OCI-LY1 (cell line): Measurements from ENCODE around the gene LMO1.

ENCODE experiments used
- H2AFZ ChIP-seq: fragments of 200-600 bp; sonication (generic), shearing (Covaris generic); 2 replicates; pipeline ENCODE4 v1.6.0; 2014; ENCODE audit warnings: antibody characterized with exemption, mild to moderate bottlenecking, low read length
- H3F3A ChIP-seq: fragments of 200-600 bp; sonication (generic), shearing (Covaris generic); 2 replicates; pipeline ENCODE4 v1.6.0; 2014; ENCODE audit warnings: mild to moderate bottlenecking, antibody characterized with exemption, low read length, moderate library complexity; ENCODE audit not compliant: insufficient read depth
- H3K27ac ChIP-seq: fragments of 200-600 bp; sonication (generic); 2 replicates; pipeline ENCODE4 v1.5.1; 2014; ENCODE audit warnings: low read length, mixed run types, mild to moderate bottlenecking, low read depth; ENCODE audit not compliant: poor library complexity, severe bottlenecking
- H3K27me3 ChIP-seq: fragments of 200-600 bp; sonication (generic); 2 replicates; pipeline ENCODE4 v1.6.0; 2014; ENCODE audit warnings: antibody characterized with exemption, mild to moderate bottlenecking, low read length, moderate library complexity; ENCODE audit not compliant: insufficient read depth
- H3K36me3 ChIP-seq: fragments of 200-600 bp; sonication (generic); 2 replicates; pipeline ENCODE4 v1.6.1; 2014; ENCODE audit warnings: mild to moderate bottlenecking, antibody characterized with exemption, low read length, moderate library complexity, mixed read lengths; ENCODE audit not compliant: insufficient read depth
- H3K4me1 ChIP-seq: fragments of 200-600 bp; sonication (generic); 2 replicates; pipeline ENCODE4 v1.5.1; 2014; ENCODE audit warnings: mild to moderate bottlenecking, low read length, moderate library complexity; ENCODE audit not compliant: insufficient read depth, severe bottlenecking
- H3K4me2 ChIP-seq: fragments of 200-600 bp; sonication (generic), shearing (Covaris generic); 2 replicates; pipeline ENCODE4 v1.6.1; 2014; ENCODE audit warnings: low read length
- H3K4me3 ChIP-seq: fragments of 200-600 bp; sonication (generic); 2 replicates; pipeline ENCODE4 v1.5.1; 2014; ENCODE audit warnings: low read length, low read depth, mild to moderate bottlenecking, mixed read lengths; ENCODE audit not compliant: poor library complexity, severe bottlenecking
- H3K79me2 ChIP-seq: fragments of 200-600 bp; shearing (Covaris generic); 2 replicates; pipeline ENCODE4 v1.6.1; 2016; ENCODE audit warnings: mixed run types, low read length, mixed read lengths; ENCODE audit not compliant: insufficient read depth
- H3K9ac ChIP-seq: fragments of 200-600 bp; sonication (generic), shearing (Covaris generic); 2 replicates; pipeline ENCODE4 v1.6.1; 2014; ENCODE audit warnings: mild to moderate bottlenecking, low read length, mixed read lengths
- H3K9me2 ChIP-seq: fragments of 200-600 bp; sonication (generic), shearing (Covaris generic); 2 replicates; pipeline ENCODE4 v1.6.1; 2014; ENCODE audit warnings: low read depth, mild to moderate bottlenecking, low read length, mixed read lengths
- H3K9me3 ChIP-seq: fragments of 200-600 bp; shearing (Covaris generic); 2 replicates; pipeline ENCODE4 v1.6.1; 2014; ENCODE audit warnings: low read length, mixed read lengths
- H4K20me1 ChIP-seq: fragments of 200-600 bp; sonication (generic), shearing (Covaris generic); 2 replicates; pipeline ENCODE4 v1.6.0; 2016; ENCODE audit warnings: mild to moderate bottlenecking, low read length; ENCODE audit not compliant: insufficient read depth
- EZH2 ChIP-seq: fragments of 200-600 bp; sonication (generic), shearing (Covaris generic); IDR thresholded peaks from 2 replicates; pipeline ENCODE4 v1.8.0; 2017; ENCODE audit warnings: borderline replicate concordance, mixed run types, mild to moderate bottlenecking, antibody characterized with exemption, low read length, moderate library complexity, mixed read lengths
- TF ChIP-seq, protein P1 (sequence below): fragments of 200-600 bp; sonication (generic), shearing (Covaris generic); IDR thresholded peaks from 2 replicates; pipeline ENCODE4 v1.5.1; 2017; ENCODE audit warnings: mild to moderate bottlenecking, antibody characterized with exemption, low read length, moderate library complexity, mixed read lengths

LMO1 gene

GRCh38 chr11:8202516-8203413, 60.9 kb downstream of the LMO1 start:
- no peaks in the 10 kb centered on the region for H3K79me2 ChIP-seq
- H3K9me3 ChIP-seq = no peaks in the 10 kb centered on the region
- TF ChIP-seq EZH2 = no peak
- TF ChIP-seq, protein P1, sequence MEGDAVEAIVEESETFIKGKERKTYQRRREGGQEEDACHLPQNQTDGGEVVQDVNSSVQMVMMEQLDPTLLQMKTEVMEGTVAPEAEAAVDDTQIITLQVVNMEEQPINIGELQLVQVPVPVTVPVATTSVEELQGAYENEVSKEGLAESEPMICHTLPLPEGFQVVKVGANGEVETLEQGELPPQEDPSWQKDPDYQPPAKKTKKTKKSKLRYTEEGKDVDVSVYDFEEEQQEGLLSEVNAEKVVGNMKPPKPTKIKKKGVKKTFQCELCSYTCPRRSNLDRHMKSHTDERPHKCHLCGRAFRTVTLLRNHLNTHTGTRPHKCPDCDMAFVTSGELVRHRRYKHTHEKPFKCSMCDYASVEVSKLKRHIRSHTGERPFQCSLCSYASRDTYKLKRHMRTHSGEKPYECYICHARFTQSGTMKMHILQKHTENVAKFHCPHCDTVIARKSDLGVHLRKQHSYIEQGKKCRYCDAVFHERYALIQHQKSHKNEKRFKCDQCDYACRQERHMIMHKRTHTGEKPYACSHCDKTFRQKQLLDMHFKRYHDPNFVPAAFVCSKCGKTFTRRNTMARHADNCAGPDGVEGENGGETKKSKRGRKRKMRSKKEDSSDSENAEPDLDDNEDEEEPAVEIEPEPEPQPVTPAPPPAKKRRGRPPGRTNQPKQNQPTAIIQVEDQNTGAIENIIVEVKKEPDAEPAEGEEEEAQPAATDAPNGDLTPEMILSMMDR = no peak
- no peak overlapping the region for H3K4me2 ChIP-seq
- H3K9me2 ChIP-seq = no peaks in the 10 kb centered on the region
- no peaks in the 10 kb centered on the region for H3F3A ChIP-seq
- H4K20me1 ChIP-seq = no peaks in the 10 kb centered on the region
- H3K36me3 ChIP-seq = no peaks in the 10 kb centered on the region
- H3K9ac ChIP-seq = no peak overlapping the region
- H3K27ac ChIP-seq = no peak overlapping the region
- 0 out of 2 replicates have a peak, but pooled peaks cover 4% of the 10 kb centered on the region for H3K27me3 ChIP-seq
- H3K4me3 ChIP-seq = no peak overlapping the region
- H3K4me1 ChIP-seq = no peaks in the 10 kb centered on the region
- no peak overlapping the region for H2AFZ ChIP-seq

- no peaks in the 10 kb centered on the region for H3K4me1 ChIP-seq
- no peak overlapping the region for H2AFZ ChIP-seq
- H3K27me3 ChIP-seq = 0 out of 2 replicates have a peak, but pooled peaks cover 4% of the 10 kb centered on the region
- no peaks in the 10 kb centered on the region for H3K9me2 ChIP-seq
- no peak overlapping the region for H3K27ac ChIP-seq
- H3F3A ChIP-seq = no peaks in the 10 kb centered on the region
- no peaks in the 10 kb centered on the region for H3K9me3 ChIP-seq
- no peaks in the 10 kb centered on the region for H3K36me3 ChIP-seq
- no peaks in the 10 kb centered on the region for H3K79me2 ChIP-seq
- no peak overlapping the region for H3K4me2 ChIP-seq
- TF ChIP-seq EZH2 = no peak
- TF ChIP-seq, protein P1 = no peak
- no peak overlapping the region for H3K4me3 ChIP-seq
- H3K9ac ChIP-seq = no peak overlapping the region
- H4K20me1 ChIP-seq = no peaks in the 10 kb centered on the region
These were observed 61.9 kb downstream of the LMO1 start for GRCh38 chr11:8201644-8202365.

GRCh38 chr11:8199676-8200075, 64.0 kb downstream of the LMO1 start:
- no peaks in the 10 kb centered on the region for H3K36me3 ChIP-seq
- no peaks in the 10 kb centered on the region for H3K79me2 ChIP-seq
- H3K27ac ChIP-seq = no peak overlapping the region
- no peaks in the 10 kb centered on the region for H4K20me1 ChIP-seq
- no peaks in the 10 kb centered on the region for H3K9me3 ChIP-seq
- H3K9me2 ChIP-seq = no peaks in the 10 kb centered on the region
- H3K4me3 ChIP-seq = no peak overlapping the region
- TF ChIP-seq EZH2 = no peak
- TF ChIP-seq, protein P1 = no peak
- no peak overlapping the region for H2AFZ ChIP-seq
- no peaks in the 10 kb centered on the region for H3F3A ChIP-seq
- H3K27me3 ChIP-seq = no peaks in the 10 kb centered on the region
- no peak overlapping the region for H3K4me2 ChIP-seq
- H3K9ac ChIP-seq = no peak overlapping the region
- no peaks in the 10 kb centered on the region for H3K4me1 ChIP-seq
